Fibroblast of the conjunctiva (primary cell): ENCODE results near the gene ARID2.

Experiments
- DNase-seq: peaks from one replicate; pipeline ENCODE4 v3.0.0-alpha.2; 2010; ENCODE audit warnings: low read depth

ARID2 gene

GRCh38 chr12:45877069-45877468, 147.6 kb downstream of the ARID2 start:
- no peak for DNase-seq

DNA sequence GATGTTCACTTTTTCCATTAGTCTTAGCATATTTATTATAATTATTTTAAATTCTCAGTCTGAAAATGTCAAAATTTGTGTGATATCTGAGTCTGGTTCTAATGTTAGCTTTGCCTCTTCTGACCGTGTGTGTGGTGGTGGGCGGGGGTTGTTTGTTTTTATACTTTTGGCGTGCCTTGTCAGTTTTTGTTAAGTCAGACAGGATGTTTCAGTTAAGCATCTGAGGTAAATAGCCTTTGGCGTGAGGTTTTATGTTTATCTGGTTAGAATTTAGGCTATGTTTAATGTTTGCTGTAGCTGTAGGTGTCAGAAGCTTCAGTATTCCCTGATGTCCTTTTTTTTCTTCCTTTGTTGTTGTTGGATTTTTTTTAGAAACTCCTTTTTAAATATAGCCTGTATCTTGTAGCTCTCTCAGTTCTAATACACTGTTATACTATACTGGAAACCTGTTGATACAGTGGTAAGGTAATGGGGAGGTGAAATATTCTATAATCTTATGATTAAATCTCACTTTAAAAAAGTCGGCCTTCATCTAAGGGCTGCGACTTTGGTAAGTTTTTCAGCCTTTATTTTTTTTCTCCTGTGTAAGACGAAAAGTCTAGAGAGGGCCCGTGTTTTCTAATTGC, 149.2 kb downstream of the ARID2 start:
- no peak for DNase-seq

GRCh38 chr12:45879363-45879895, 149.9 kb downstream of the ARID2 start:
- DNase-seq: no peak

DNA sequence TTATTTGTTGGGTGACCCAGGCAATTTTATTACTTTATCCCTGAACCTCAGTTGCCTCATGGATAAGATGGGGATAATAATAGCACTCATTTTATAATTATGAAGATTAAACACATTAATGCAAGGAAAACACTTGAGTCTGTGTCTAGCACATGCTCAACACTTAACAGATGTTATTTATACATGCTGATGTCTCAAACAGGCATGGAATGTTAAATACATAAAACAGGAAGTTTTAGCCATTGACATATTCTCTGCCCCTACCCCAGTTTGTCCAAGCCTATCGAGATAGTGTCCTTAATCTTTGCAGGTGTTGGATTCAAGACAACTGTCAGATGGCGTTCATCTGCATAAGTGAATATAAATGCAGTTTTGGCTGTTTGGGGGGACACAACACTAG, 151.0 kb downstream of the ARID2 start:
- no peak for DNase-seq

GRCh38 chr12:45883187-45883586, 153.7 kb downstream of the ARID2 start:
- DNase-seq: no peak

- DNase-seq: no peak
Measured at GRCh38 chr12:45886685-45887084, 157.2 kb downstream of the ARID2 start.

- no peak for DNase-seq
Measured at GRCh38 chr12:45887544-45887943, 158.0 kb downstream of the ARID2 start.

DNA sequence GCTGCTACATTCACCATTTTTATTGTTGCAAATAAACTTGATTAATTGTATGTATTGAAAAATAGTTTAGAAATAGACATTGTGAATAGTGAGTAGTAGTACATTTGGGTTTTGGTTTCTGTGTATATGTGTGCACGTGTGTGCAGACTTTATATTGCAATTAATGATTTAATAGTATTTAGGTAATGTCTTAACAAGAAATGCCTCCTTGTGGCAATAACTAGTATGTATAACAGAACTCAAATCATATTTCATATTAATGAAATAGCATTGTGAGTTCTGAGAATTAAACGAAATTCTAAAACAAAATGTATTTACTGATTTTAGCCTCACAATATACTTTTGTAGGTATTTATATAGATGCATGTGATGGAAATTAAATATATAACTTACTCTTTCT, 160.8 kb downstream of the ARID2 start:
- no peak for DNase-seq

- no peak for DNase-seq
Measured at GRCh38 chr12:45893240-45893639, 163.7 kb downstream of the ARID2 start.

DNA sequence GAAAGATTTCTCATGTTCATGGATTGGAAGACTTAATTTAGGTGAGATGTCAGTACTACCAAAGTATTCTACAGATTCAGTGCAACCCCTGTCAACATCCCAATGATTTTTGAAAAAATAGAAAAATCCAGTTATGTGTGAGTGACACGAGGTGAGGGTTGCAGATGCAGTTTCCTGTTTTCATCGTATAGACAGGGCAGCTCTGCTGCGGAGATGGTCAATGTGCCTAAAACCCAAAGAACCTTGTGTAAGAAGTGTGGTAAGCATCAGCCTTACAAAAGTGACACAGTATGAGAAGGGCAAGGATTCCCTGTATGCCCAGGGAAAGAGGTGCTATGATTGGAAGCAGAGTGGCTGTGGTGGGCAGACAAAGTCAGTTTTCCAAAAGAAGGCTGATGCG, 166.5 kb downstream of the ARID2 start:
- no peak for DNase-seq

- no peak for DNase-seq
Measured at GRCh38 chr12:45898094-45898493, 168.6 kb downstream of the ARID2 start.

DNA sequence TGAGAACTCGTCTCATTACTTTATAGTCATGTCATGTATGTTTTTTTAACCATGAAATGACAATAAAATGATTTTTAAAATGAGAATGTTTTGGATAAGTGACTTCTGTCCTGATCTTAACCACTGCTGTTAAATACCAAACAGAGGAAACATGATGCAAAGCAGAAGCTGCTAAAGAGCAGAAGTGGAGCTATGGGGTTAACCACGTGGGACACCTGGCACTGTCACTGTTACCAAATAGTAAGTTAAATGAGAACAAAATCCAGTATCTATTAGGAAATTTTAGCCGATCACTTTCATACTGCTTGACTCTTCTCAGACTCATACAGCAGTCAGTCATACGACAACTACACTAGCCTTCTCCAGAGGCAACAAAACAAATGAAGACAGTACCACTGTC, 178.4 kb downstream of the ARID2 start:
- no peak for DNase-seq

- DNase-seq: no peak
Measured at GRCh38 chr12:45909041-45909713, 179.7 kb downstream of the ARID2 start.

DNA sequence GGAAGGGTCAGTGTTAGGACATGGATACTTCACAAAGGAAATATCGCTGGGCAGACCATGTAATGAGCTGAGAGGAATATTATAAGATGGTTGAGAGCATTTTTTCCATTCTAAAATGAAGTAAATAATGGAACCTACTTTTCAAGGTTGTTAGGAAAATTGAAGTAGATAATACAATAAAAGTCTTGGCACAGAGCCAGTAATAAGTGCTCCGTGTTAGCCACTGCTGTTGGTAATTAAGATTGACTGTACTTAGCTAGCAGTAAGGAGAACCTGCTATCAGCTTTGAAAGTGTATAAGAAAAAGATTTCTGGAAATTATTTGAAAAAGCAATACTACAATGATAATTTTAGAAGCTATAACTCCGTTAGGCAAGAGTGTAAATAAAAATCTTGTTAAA, 183.3 kb downstream of the ARID2 start:
- DNase-seq: no peak

GRCh38 chr12:45913631-45914030, 184.1 kb downstream of the ARID2 start:
- no peak for DNase-seq

DNA sequence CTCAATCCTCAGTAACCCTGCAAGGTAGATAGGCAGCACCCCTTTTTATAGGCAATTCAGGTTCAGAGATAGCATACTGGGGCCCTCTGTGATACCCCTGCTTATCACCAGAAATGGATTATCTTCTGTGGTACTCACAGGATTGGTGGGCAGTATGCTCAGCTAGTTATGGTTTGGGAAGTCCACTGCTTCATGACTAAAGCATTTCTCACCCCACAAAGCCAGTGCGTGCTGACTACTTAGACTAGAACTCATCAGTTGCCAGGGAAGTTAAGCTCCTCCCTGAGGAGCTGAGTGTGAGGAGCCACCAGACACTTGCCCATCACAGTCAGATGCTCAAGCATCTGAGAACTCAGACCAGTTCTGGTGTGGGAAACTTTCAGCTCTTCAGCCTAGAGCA, 184.6 kb downstream of the ARID2 start:
- peak; percentile 24 for DNase-seq

- DNase-seq: no peak
Measured at GRCh38 chr12:45915405-45915804, 185.9 kb downstream of the ARID2 start.

- no peak for DNase-seq
Measured at GRCh38 chr12:45918818-45919217, 189.3 kb downstream of the ARID2 start.

DNA sequence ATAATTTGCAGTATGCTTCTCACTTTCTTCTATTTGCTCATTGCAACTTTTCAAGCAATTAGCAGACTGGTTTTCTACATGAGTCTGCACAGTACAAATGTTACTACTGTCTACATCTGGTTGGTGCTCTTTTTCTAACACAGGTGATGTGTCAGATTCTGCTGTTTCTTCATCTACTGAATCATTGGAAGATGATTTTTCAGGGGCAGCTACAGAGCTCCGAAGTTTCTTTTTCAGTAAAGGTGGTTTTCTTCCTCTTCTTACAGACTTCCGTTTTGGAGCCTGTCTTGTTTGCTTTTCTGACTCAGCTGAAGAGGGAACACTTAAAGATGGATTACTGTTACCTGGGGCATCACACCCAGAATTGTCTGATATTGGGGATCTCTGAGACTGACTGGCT, 198.8 kb downstream of the ARID2 start:
- no peak for DNase-seq

DNA sequence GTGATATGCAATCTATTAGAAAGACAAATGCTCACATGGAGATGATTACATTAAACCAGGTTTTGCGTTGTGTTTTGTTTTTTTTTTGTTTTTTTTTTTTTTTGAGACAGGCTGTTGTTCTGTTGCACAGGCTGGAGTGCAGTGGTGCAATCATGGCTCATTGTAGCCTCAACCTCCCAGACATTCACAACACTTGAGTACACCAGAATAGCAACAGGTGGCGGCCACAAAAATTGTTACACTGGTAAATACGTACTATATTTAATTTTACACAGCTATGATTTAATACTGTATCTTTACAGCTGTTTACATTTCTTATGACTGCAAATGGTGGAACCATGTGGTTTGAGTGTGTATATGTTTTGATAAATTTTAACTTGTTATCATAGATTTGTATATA, 200.9 kb downstream of the ARID2 start:
- no peak for DNase-seq

DNA sequence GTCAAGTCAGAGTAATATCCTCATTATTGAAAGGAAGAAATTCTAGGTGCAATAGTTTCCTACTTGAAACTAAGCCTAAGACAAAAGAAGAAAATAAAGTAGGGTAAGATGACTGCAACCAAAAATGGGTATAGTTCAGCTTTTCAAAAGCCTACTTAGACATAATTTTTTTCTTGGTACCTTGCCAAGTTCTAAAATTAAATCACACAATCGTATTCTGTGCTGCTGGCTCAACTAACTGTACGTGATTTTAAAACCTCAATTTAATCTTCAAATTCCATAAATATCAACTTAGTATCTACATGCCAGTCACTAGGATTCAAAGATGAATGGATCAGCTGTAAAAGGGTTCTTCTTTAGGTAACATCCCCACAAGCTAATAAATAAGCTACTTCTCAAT, 204.0 kb downstream of the ARID2 start:
- DNase-seq: no peak

DNA sequence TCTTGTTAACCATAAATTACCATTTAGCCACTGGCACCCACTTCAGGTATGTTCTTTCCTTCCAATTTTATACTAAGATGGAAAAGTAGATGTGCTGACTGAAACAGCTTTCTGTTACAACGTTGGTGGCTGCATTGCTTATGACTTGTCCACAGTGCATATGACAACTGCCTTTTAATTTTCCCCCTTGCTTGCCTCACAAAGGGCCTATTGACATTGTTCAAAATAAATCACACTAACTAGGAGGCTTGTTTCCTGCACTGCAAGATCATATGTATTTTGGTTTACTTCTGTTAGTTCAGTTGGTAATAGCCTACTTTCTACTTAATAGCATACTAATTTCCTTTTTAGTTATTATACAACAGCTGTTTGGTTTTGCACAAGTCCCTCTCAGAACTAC, 205.4 kb downstream of the ARID2 start:
- DNase-seq: no peak

DNA sequence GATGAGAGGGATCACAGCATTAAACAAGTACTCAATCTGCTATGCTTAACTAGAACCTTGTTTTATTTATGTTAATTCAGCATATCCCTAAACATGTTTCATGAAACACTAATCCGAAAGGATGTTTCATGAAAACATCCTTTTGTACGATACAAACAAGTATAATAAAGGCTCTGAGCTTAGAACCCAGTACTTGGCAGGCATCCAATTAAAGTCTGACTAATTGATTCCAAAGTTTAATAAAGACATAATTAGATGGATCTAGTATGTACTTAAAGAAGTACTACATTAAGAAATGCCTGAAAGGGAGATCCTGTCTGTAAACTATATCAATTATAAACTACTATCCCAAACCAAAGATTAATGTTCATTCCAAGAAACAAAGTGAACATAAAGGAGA, 209.1 kb downstream of the ARID2 start:
- no peak for DNase-seq

GRCh38 chr12:45939759-45940158, 210.3 kb downstream of the ARID2 start:
- DNase-seq: no peak
